HCT116 (cell line): ENCODE measurements around the gene GSN. TPM values are rescaled to one million over a fixed set of nuclear protein-coding genes. Genes with fewer than 3 reads are reported as not detected.

Experiments used
- ATAC-seq: fragments of 200-7000 bp; cut with Tn5 transposase; 2 replicates; pipeline ENCODE4 v1.9.1; 2020; ENCODE audit warnings: mild to moderate bottlenecking, moderate library complexity
- BruUV-seq: library from RNA; stranded (reverse); fragments of 400-500 nt; replicated peaks from 2 replicates; lab custom pipeline; 2021; lab: Mats Ljungman, UMichigan
- CTCF ChIA-PET: fragments of 300-600 bp; sonication (Branson Sonifier 250); formaldehyde crosslinking; loops from one replicate; lab custom pipeline; 2021; ENCODE audit warnings: antibody characterized with exemption; lab: Charles Lee
- POLR2A ChIA-PET: fragments of 300-600, 350-600 bp; sonication (Branson Sonifier 250); formaldehyde crosslinking; loops from one replicate; lab custom pipeline; 2021; ENCODE audit warnings: antibody characterized with exemption; lab: Charles Lee
- RAD21 ChIA-PET, 2 experiments: fragments of 300-600 bp; sonication (Branson Sonifier 250); formaldehyde crosslinking; loops; one replicate each; lab custom pipeline; 2023; ENCODE audit warnings: low total read pairs in 2 of 2; ENCODE audit not compliant: uncharacterized antibody in 2 of 2, unreplicated experiment in 2 of 2, low non-redundant PET in 1 of 2; lab: Charles Lee
- DNase-seq: peaks from one replicate; pipeline ENCODE4 v3.0.0-alpha.2; 2010; ENCODE audit warnings: low read depth, low spot score
- H2AFZ ChIP-seq: fragments of 200-600 bp; shearing (Covaris generic), sonication (generic); 2 replicates; pipeline ENCODE4 v1.6.1; 2017; ENCODE audit warnings: low read depth, mixed run types, mixed read lengths, antibody characterized with exemption, low read length; ENCODE audit not compliant: poor library complexity, severe bottlenecking
- H3K27ac ChIP-seq: 2 replicates; pipeline ENCODE4 v1.5.1; 2012; ENCODE audit warnings: low read depth, low read length
- H3K27me3 ChIP-seq: fragments of 200-600 bp; sonication (generic); 2 replicates; pipeline ENCODE4 v1.6.1; 2016; ENCODE audit warnings: mixed run types, low read length, mixed read lengths; ENCODE audit not compliant: insufficient read depth
- H3K36me3 ChIP-seq, 2 experiments: fragments of 200-500 bp in 1 of 2; fragments of 200-600 bp in 1 of 2; sonication (Bioruptor generic) in 1 of 2; sonication (generic) in 1 of 2; 2 replicates each; pipeline versions ENCODE4 v1.5.1 to v1.6.1; 2014 to 2016; ENCODE audit warnings: low read length in 2 of 2, inconsistent platforms in 1 of 2, mixed read lengths in 1 of 2, mixed run types in 1 of 2; ENCODE audit not compliant: insufficient read depth in 2 of 2, control insufficient read depth in 1 of 2
- H3K4me1 ChIP-seq, 2 experiments: fragments of 200-600 bp in 1 of 2; sonication (generic) in 1 of 2; 2 replicates each; pipeline versions ENCODE4 v1.5.1 to v1.6.1; 2012 to 2017; ENCODE audit warnings: low read length in 2 of 2, inconsistent platforms in 1 of 2, mild to moderate bottlenecking in 1 of 2, mixed read lengths in 1 of 2, mixed run types in 1 of 2, moderate library complexity in 1 of 2; ENCODE audit not compliant: insufficient read depth in 2 of 2, control insufficient read depth in 1 of 2
- H3K4me2 ChIP-seq: fragments of 200-600 bp; sonication (generic); 2 replicates; pipeline ENCODE4 v1.6.1; 2017; ENCODE audit warnings: mixed run types, low read length, mixed read lengths
- H3K4me3 ChIP-seq, 2 experiments: fragments of 200-600 bp in 1 of 2; sonication (generic) in 1 of 2; replicated peaks in 1 of 2; 2 replicates each; pipeline ENCODE4 v1.5.1; 2011 to 2016; ENCODE audit warnings: low read length in 2 of 2, control low read depth in 1 of 2, low read depth in 1 of 2, mild to moderate bottlenecking in 1 of 2, mixed read lengths in 1 of 2, mixed run types in 1 of 2
- H3K79me2 ChIP-seq: fragments of 200-600 bp; sonication (generic); 2 replicates; pipeline ENCODE4 v1.6.1; 2017; ENCODE audit warnings: mild to moderate bottlenecking, mixed run types, low read length, moderate library complexity, mixed read lengths; ENCODE audit not compliant: insufficient read depth
- H3K9ac ChIP-seq: fragments of 200-600 bp; sonication (generic); 2 replicates; pipeline ENCODE4 v1.6.1; 2016; ENCODE audit warnings: low read length, mixed read lengths
- H3K9me2 ChIP-seq: fragments of 200-600 bp; sonication (generic), shearing (Covaris generic); 2 replicates; pipeline ENCODE4 v1.6.1; 2017; ENCODE audit warnings: mixed run types, mild to moderate bottlenecking, moderate library complexity; ENCODE audit not compliant: insufficient read depth
- H3K9me3 ChIP-seq, 2 experiments: fragments of 200-500 bp in 1 of 2; fragments of 200-600 bp in 1 of 2; sonication (Bioruptor generic) in 1 of 2; sonication (generic) in 1 of 2; 2 replicates each; pipeline ENCODE4 v1.6.1; 2014 to 2017; ENCODE audit warnings: low read length in 2 of 2, mixed read lengths in 2 of 2, inconsistent platforms in 1 of 2, low read depth in 1 of 2, mild to moderate bottlenecking in 1 of 2, mixed run types in 1 of 2, moderate library complexity in 1 of 2; ENCODE audit not compliant: control insufficient read depth in 1 of 2, insufficient read depth in 1 of 2
- H4K20me1 ChIP-seq: fragments of 200-600 bp; sonication (generic), shearing (Covaris generic); 2 replicates; pipeline ENCODE4 v1.6.1; 2017; ENCODE audit warnings: mixed run types, mild to moderate bottlenecking, moderate library complexity; ENCODE audit not compliant: insufficient read depth
- CBX3 ChIP-seq: IDR thresholded peaks from 2 replicates; pipeline ENCODE4 v1.6.1; 2012; ENCODE audit warnings: low read depth
- CTCF ChIP-seq, 3 experiments: fragments of 200-600 bp in 1 of 3; sonication (generic) in 1 of 3; IDR thresholded peaks in 2 of 3; conservative IDR thresholded peaks in 1 of 3; 2 replicates each; pipeline ENCODE4 v1.5.1; 2012 to 2017; ENCODE audit warnings: low read depth in 2 of 3, low read length in 2 of 3, antibody characterized with exemption in 1 of 3, borderline replicate concordance in 1 of 3, control low read depth in 1 of 3, mild to moderate bottlenecking in 1 of 3, mixed read lengths in 1 of 3, mixed run types in 1 of 3, moderate library complexity in 1 of 3; ENCODE audit not compliant: insufficient read depth in 1 of 3
- EGR1 ChIP-seq: IDR thresholded peaks from 2 replicates; pipeline ENCODE4 v1.6.1; 2012; ENCODE audit warnings: low read depth
- ELF1 ChIP-seq: IDR thresholded peaks from 2 replicates; pipeline ENCODE4 v1.6.1; 2012; ENCODE audit warnings: low read depth, borderline replicate concordance
- EZH2 ChIP-seq: fragments of 200-600 bp; sonication (generic); IDR thresholded peaks from 2 replicates; pipeline ENCODE4 v1.6.1; 2017; ENCODE audit warnings: antibody characterized with exemption, mixed run types
- FOSL1 ChIP-seq: IDR thresholded peaks from 2 replicates; pipeline ENCODE4 v1.6.1; 2012; ENCODE audit warnings: low read depth
- JUND ChIP-seq: IDR thresholded peaks from 2 replicates; pipeline ENCODE4 v1.6.1; 2012
- MAX ChIP-seq: IDR thresholded peaks from 2 replicates; pipeline ENCODE4 v1.6.1; 2012
- SP1 ChIP-seq: IDR thresholded peaks from 2 replicates; pipeline ENCODE4 v1.6.1; 2012; ENCODE audit warnings: low read depth
- SRF ChIP-seq: IDR thresholded peaks from 2 replicates; pipeline ENCODE4 v1.6.1; 2012; ENCODE audit warnings: low read depth
- YY1 ChIP-seq: IDR thresholded peaks from 2 replicates; pipeline ENCODE4 v1.6.1; 2011; ENCODE audit warnings: low read length, low read depth, moderate library complexity, mild to moderate bottlenecking; ENCODE audit not compliant: insufficient replicate concordance; ENCODE audit errors: extremely low read depth
- ZBTB33 ChIP-seq: IDR thresholded peaks from 2 replicates; pipeline ENCODE4 v1.6.1; 2011; ENCODE audit warnings: mild to moderate bottlenecking, low read length, moderate library complexity; ENCODE audit not compliant: insufficient replicate concordance; ENCODE audit errors: extremely low read depth
- ZFX ChIP-seq: fragments of 450-650 bp; IDR thresholded peaks from 2 replicates; pipeline ENCODE4 v1.6.1; 2017
- ZNF274 ChIP-seq: fragments of 200-500 bp; sonication (Bioruptor generic); IDR thresholded peaks from 2 replicates; pipeline ENCODE4 v1.6.1; 2014; ENCODE audit warnings: mild to moderate bottlenecking, low read depth, low read length, inconsistent platforms
- intact Hi-C: fragments of 100-400 bp; cut with micrococcal nuclease; formaldehyde crosslinking; loops from 2 replicates; pipeline ENCODE4 v1.10.0; 2022
- total RNA-seq: library from RNA; stranded (reverse); gene quantifications from one replicate; pipeline ENCODE4 v1.2.1, GENCODE V29; 2021; ENCODE audit not compliant: unreplicated experiment

The GSN gene
- total RNA-seq, 1 experiment from 2014 or later, result 71.3 TPM

- peak overlapping the region; percentile 56 for H3K27ac ChIP-seq
- H4K20me1 ChIP-seq, result no peaks in the 10 kb centered on the region
- BruUV-seq, result no TSS peak
- TF ChIP-seq SRF, result no peak
- TF ChIP-seq YY1, result no peak
- no peak for TF ChIP-seq ZNF274
- TF ChIP-seq MAX, result no peak
- no peak for TF ChIP-seq EZH2
- TF ChIP-seq SP1, result no peak
- TF ChIP-seq ZBTB33, result no peak
- no peak for TF ChIP-seq EGR1
- TF ChIP-seq FOSL1, result no peak
- TF ChIP-seq CTCF (IDR thresholded peaks at IDR 0.05 in 2 of 3, conservative IDR thresholded peaks at IDR 0.05 in 1 of 3; ENCODE audit: borderline replicate concordance in 1 of 3, insufficient read depth in 1 of 3, low read depth in 2 of 3, low read length in 2 of 3), result no peak
- TF ChIP-seq JUND, result no peak
- no peak for TF ChIP-seq ELF1
- no peak for TF ChIP-seq ZFX
- TF ChIP-seq CBX3, result no peak
- H3K36me3 ChIP-seq, result no peaks in the 10 kb centered on the region
- intact Hi-C loops, result loop anchor here (1.0 kb wide), 2 partner anchors 43 to 123 kb away; no protein-coding TSS in a partner anchor
- no peaks in the 10 kb centered on the region for H3K9me2 ChIP-seq
- ChIA-PET RAD21 (interaction anchor here (0.9 to 1.8 kb wide), 4 partner anchors 10 to 64 kb away, joined by 3 to 7 read pairs (median 4); partner anchors contain the start of gene GSN (in 1 of the 2)), POLR2A (interaction anchor here (1.5 to 2.7 kb wide), 3 partner anchors 9 to 21 kb away, joined by 4 to 21 read pairs (median 18); partner anchors contain the start of gene GSN), CTCF (interaction anchor here (0.8 to 2.5 kb wide), 15 partner anchors 8 to 122 kb away, joined by 3 to 29 read pairs (median 5); partner anchors contain the start of gene GSN)
- H3K79me2 ChIP-seq, result no peaks in the 10 kb centered on the region
- DNase-seq, result no peak
- H3K4me2 ChIP-seq, result peak overlapping the region; percentile 79
- H3K9me3 ChIP-seq, result no peaks in the 10 kb centered on the region
- no peak for ATAC-seq
- peak overlapping the region; percentile 13 for H2AFZ ChIP-seq
- H3K4me1 ChIP-seq, result peaks cover 53 to 64% of the 10 kb centered on the region in 2 experiments
- H3K27me3 ChIP-seq, result no peaks in the 10 kb centered on the region
- H3K9ac ChIP-seq, result peak overlapping the region; percentile 60
- H3K4me3 ChIP-seq, result peak overlapping the region in 1 of 2 experiments; percentile 43; a peak in 2 of 4 replicates
These were observed 9.7 kb downstream of the GSN start for GRCh38 chr9:121277518-121278295.
